Fibroblast of lung (primary cell): ENCODE data around the gene DVL3.

Source experiments
- EZH2 ChIP-seq: IDR thresholded peaks from 2 replicates; pipeline ENCODE4 v1.5.1; 2012; ENCODE audit warnings: low read length, control low read depth, mild to moderate bottlenecking; ENCODE audit errors: missing control alignments
- TF ChIP-seq, protein P1 (sequence below), 2 donors: IDR thresholded peaks in 1 of 2; conservative IDR thresholded peaks in 1 of 2; 1 replicate in 1 of 2; 2 replicates in 1 of 2; pipeline ENCODE4 v1.5.1; 2011 to 2012; ENCODE audit warnings: low read length in 2 of 2, control low read depth in 1 of 2, inconsistent platforms in 1 of 2, low read depth in 1 of 2, mild to moderate bottlenecking in 1 of 2

DNA sequence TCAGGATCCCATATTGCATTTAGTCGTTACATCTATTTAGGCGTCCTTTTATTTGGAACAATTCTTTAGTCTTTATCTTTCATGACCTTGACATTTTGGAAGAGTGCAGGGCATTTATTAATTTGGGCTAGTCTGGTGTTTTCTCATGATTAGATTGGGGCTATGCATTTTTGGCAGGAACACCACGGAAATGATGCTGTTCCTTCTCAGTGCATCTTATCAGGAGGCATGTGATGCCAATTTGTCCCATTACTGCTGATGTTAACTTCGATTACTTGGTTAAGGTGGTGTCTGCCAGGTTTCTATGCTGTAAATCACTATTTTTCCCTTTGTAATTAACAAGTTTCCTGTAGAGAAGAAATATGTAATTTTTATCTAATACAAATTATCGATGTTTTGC lies 56.1 kb downstream of the DVL3 start:
- no peak for TF ChIP-seq EZH2
- TF ChIP-seq, protein P1, sequence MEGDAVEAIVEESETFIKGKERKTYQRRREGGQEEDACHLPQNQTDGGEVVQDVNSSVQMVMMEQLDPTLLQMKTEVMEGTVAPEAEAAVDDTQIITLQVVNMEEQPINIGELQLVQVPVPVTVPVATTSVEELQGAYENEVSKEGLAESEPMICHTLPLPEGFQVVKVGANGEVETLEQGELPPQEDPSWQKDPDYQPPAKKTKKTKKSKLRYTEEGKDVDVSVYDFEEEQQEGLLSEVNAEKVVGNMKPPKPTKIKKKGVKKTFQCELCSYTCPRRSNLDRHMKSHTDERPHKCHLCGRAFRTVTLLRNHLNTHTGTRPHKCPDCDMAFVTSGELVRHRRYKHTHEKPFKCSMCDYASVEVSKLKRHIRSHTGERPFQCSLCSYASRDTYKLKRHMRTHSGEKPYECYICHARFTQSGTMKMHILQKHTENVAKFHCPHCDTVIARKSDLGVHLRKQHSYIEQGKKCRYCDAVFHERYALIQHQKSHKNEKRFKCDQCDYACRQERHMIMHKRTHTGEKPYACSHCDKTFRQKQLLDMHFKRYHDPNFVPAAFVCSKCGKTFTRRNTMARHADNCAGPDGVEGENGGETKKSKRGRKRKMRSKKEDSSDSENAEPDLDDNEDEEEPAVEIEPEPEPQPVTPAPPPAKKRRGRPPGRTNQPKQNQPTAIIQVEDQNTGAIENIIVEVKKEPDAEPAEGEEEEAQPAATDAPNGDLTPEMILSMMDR (conservative IDR thresholded peaks at IDR 0.05 in 1 of 2, IDR thresholded peaks at IDR 0.05 in 1 of 2; ENCODE audit: low read depth in 1 of 2, low read length in 2 of 2): no peak
